SK-N-SH (cell line): ENCODE measurements around the gene PIAS3. TPM values are rescaled to one million over a fixed set of nuclear protein-coding genes. Genes with fewer than 3 reads are reported as not detected.
"Not testable (repeated sequence)": the region's sequence is repeated elsewhere in the genome, so short reads cannot be mapped to it uniquely, and the experiment has no call there.

Experiments used
- CTCF ChIA-PET: fragments of 300-600, 350-600 bp; formaldehyde crosslinking; extraction: SDS; loops from one replicate; lab custom pipeline; 2021; lab: Yijun Ruan, JAX
- POLR2A ChIA-PET: fragments of 350-600 bp; sonication (Branson Sonifier 250); formaldehyde crosslinking; extraction: SDS; loops from one replicate; lab custom pipeline; 2020; ENCODE audit warnings: antibody characterized with exemption, inconsistent platforms; lab: Yijun Ruan, JAX
- DNase-seq: peaks from one replicate; pipeline ENCODE4 v3.0.0; 2012
- H2AFZ ChIP-seq: fragments of 200-600 bp; sonication (generic); 2 replicates; pipeline ENCODE4 v1.8.1; 2016; ENCODE audit warnings: antibody characterized with exemption, mild to moderate bottlenecking, low read depth
- H3F3A ChIP-seq: fragments of 200-600 bp; sonication (generic); replicated peaks from 2 replicates; pipeline ENCODE3; 2016; ENCODE audit warnings: antibody characterized with exemption, mild to moderate bottlenecking; ENCODE audit not compliant: insufficient read depth
- H3K27ac ChIP-seq, 2 experiments: fragments of 200-500 bp in 1 of 2; fragments of 200-600 bp in 1 of 2; sonication (Bioruptor generic) in 1 of 2; sonication (generic), shearing (Covaris generic) in 1 of 2; 2 replicates each; pipeline versions ENCODE4 v1.5.1 to v1.6.1; 2014 to 2016; ENCODE audit warnings: low read depth in 2 of 2, inconsistent platforms in 1 of 2, low read length in 1 of 2, mild to moderate bottlenecking in 1 of 2, mixed read lengths in 1 of 2
- H3K27me3 ChIP-seq: fragments of 200-600 bp; sonication (generic), shearing (Covaris generic); 2 replicates; pipeline ENCODE4 v1.6.1; 2016; ENCODE audit warnings: mixed run types; ENCODE audit not compliant: insufficient read depth
- H3K36me3 ChIP-seq, 2 experiments: fragments of 200-500 bp in 1 of 2; fragments of 200-600 bp in 1 of 2; sonication (Bioruptor generic) in 1 of 2; sonication (generic) in 1 of 2; replicated peaks in 1 of 2; 2 replicates each; pipeline versions ENCODE3 to v1.5.1; 2014 to 2016; ENCODE audit warnings: low read length in 1 of 2, mild to moderate bottlenecking in 1 of 2; ENCODE audit not compliant: insufficient read depth in 2 of 2, control insufficient read depth in 1 of 2
- H3K4me1 ChIP-seq, 2 experiments: fragments of 200-500 bp in 1 of 2; fragments of 200-600 bp in 1 of 2; sonication (Bioruptor generic) in 1 of 2; sonication (generic), shearing (Covaris generic) in 1 of 2; 2 replicates each; pipeline versions ENCODE4 v1.5.1 to v1.6.1; 2014 to 2016; ENCODE audit warnings: low read depth in 1 of 2, low read length in 1 of 2, mixed run types in 1 of 2; ENCODE audit not compliant: insufficient read depth in 2 of 2, control insufficient read depth in 1 of 2
- H3K4me2 ChIP-seq: fragments of 200-600 bp; sonication (generic), shearing (Covaris generic); 2 replicates; pipeline ENCODE4 v1.6.1; 2017; ENCODE audit warnings: mixed run types
- H3K4me3 ChIP-seq, 2 experiments: fragments of 200-500 bp in 1 of 2; fragments of 200-600 bp in 1 of 2; sonication (Bioruptor generic) in 1 of 2; sonication (generic), shearing (Covaris generic) in 1 of 2; 2 replicates each; pipeline versions ENCODE4 v1.5.1 to v1.8.1; 2014 to 2016; ENCODE audit warnings: low read depth in 2 of 2, inconsistent platforms in 1 of 2, low read length in 1 of 2, mild to moderate bottlenecking in 1 of 2, mixed read lengths in 1 of 2, moderate library complexity in 1 of 2
- H3K79me2 ChIP-seq: fragments of 200-600 bp; sonication (generic); 2 replicates; pipeline ENCODE4 v1.8.1; 2017; ENCODE audit warnings: mild to moderate bottlenecking; ENCODE audit not compliant: insufficient read depth
- H3K9ac ChIP-seq: fragments of 200-600 bp; sonication (generic); 2 replicates; pipeline ENCODE4 v1.6.1; 2017; ENCODE audit warnings: mixed run types
- H3K9me2 ChIP-seq: fragments of 200-600 bp; sonication (generic); 2 replicates; pipeline ENCODE4 v1.6.1; 2017; ENCODE audit warnings: mixed run types
- H3K9me3 ChIP-seq: fragments of 200-600 bp; sonication (generic); 2 replicates; pipeline ENCODE4 v1.6.1; 2017; ENCODE audit warnings: mixed run types, mild to moderate bottlenecking, moderate library complexity
- H4K20me1 ChIP-seq: fragments of 200-600 bp; sonication (generic); 2 replicates; pipeline ENCODE4 v1.6.1; 2017; ENCODE audit warnings: mild to moderate bottlenecking, mixed run types; ENCODE audit not compliant: insufficient read depth
- EZH2phosphoT487 ChIP-seq: fragments of 200-600 bp; sonication (generic); IDR thresholded peaks from 2 replicates; pipeline ENCODE4 v1.6.1; 2017; ENCODE audit warnings: low read depth, mixed run types, mild to moderate bottlenecking, antibody characterized with exemption, moderate library complexity, borderline replicate concordance
- FOXM1 ChIP-seq: IDR thresholded peaks from 2 replicates; pipeline ENCODE4 v1.4.0; 2012; ENCODE audit warnings: low read depth, mild to moderate bottlenecking
- GABPA ChIP-seq: IDR thresholded peaks from 2 replicates; pipeline ENCODE4 v1.4.0; 2012; ENCODE audit warnings: low read depth, mild to moderate bottlenecking
- IRF3 ChIP-seq: fragments of 150-350 bp; IDR thresholded peaks from 2 replicates; pipeline ENCODE4 v1.6.1; 2016; ENCODE audit warnings: mild to moderate bottlenecking, low read depth, low read length
- JUND ChIP-seq: IDR thresholded peaks from 2 replicates; pipeline ENCODE4 v1.4.0; 2012
- MEF2A ChIP-seq: IDR thresholded peaks from 2 replicates; pipeline ENCODE4 v1.4.0; 2012; ENCODE audit warnings: low read depth, borderline replicate concordance
- MXI1 ChIP-seq: IDR thresholded peaks from 2 replicates; pipeline ENCODE4 v1.6.1; 2012; ENCODE audit warnings: mild to moderate bottlenecking, low read depth, low read length, improper control_type of control experiment
- NFIC ChIP-seq: IDR thresholded peaks from 2 replicates; pipeline ENCODE4 v1.4.0; 2012; ENCODE audit warnings: borderline replicate concordance
- PBX3 ChIP-seq: IDR thresholded peaks from 2 replicates; pipeline ENCODE4; 2012
- RFX5 ChIP-seq: IDR thresholded peaks from 2 replicates; pipeline ENCODE4 v1.6.1; 2012; ENCODE audit warnings: mild to moderate bottlenecking, improper control_type of control experiment, low read length
- RXRA ChIP-seq: IDR thresholded peaks from 2 replicates; pipeline ENCODE4 v1.4.0; 2012; ENCODE audit warnings: low read depth, mild to moderate bottlenecking, borderline replicate concordance
- SMC3 ChIP-seq: IDR thresholded peaks from 2 replicates; pipeline ENCODE4 v1.6.1; 2012; ENCODE audit warnings: low read depth, low read length, improper control_type of control experiment
- TCF12 ChIP-seq: IDR thresholded peaks from 2 replicates; pipeline ENCODE4 v1.4.0; 2012
- TEAD4 ChIP-seq: IDR thresholded peaks from 2 replicates; pipeline ENCODE4 v1.4.0; 2012; ENCODE audit warnings: mild to moderate bottlenecking, borderline replicate concordance; ENCODE audit not compliant: insufficient read depth
- WGBS: methylation state at CpG from one replicate; pipeline ENCODE4 v1.1.6; 2017; ENCODE audit warnings: low lambda C conversion rate; 5-methylcytosine and 5-hydroxymethylcytosine counted together
- polyA plus RNA-seq, 3 experiments: library from polyadenylated mRNA; depleted of rRNA; stranded (reverse); fragments of >200 nt; gene quantifications; 2 replicates each; pipeline ENCODE4 v1.2.3, GENCODE V29; 2012
- TF ChIP-seq, protein P1 (sequence below): IDR thresholded peaks from 2 replicates; pipeline ENCODE4 v1.4.0; 2012; ENCODE audit warnings: low read depth

The PIAS3 gene
- polyA plus RNA-seq, 1 of the 3 experiments (the other 2 are of a cell fraction) = 35.5 TPM

DNA sequence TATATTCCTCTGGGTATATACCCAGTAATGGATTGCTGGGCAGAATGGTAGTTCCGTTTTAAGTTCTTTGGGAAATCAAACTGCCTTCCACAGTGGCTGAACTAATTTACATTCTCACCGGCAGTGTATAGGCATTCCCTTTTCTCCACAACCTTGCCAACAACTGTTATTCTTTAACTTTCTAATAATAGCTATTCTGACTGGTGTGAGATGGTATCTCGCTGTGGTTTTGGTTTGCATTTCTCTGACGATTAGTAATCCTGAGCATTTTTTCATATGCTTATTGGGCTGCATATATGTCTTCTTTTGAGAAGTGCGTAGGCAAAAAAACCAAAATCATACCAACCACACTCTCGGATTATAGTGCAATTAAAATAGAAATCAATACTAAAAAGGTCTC, 40.8 kb downstream of the PIAS3 start:
- CTCF ChIA-PET, H4K20me1 ChIP-seq, H3K9me2 ChIP-seq, H3F3A ChIP-seq, H3K4me1 ChIP-seq, H3K9me3 ChIP-seq, H3K36me3 ChIP-seq, H3K27me3 ChIP-seq, DNase-seq, POLR2A ChIA-PET, H3K4me3 ChIP-seq, H2AFZ ChIP-seq: not testable (repeated sequence)
- H3K4me2 ChIP-seq = peak overlapping the region; percentile 61; the same call in 1 of the 2 replicates
- peak overlapping the region; percentile 40 to 62; a peak in 1 of 4 replicates for H3K27ac ChIP-seq
- H3K9ac ChIP-seq = peak overlapping the region; percentile 29; the same call in 1 of the 2 replicates
- H3K79me2 ChIP-seq = peaks cover 29% of the 10 kb centered on the region
- 4% methylated on average over 4 of the region's 6 CpGs for WGBS
- peak; percentile 84; the same call in 1 of the 2 replicates for TF ChIP-seq MEF2A
- peak; percentile 41; the same call in 1 of the 2 replicates for TF ChIP-seq TCF12
- TF ChIP-seq NFIC = 0 out of 2 replicates have a peak, but pooled peaks have one; percentile 27

- CTCF ChIA-PET, H2AFZ ChIP-seq, H3K27ac ChIP-seq, DNase-seq, H3F3A ChIP-seq, H4K20me1 ChIP-seq, H3K27me3 ChIP-seq, H3K9me3 ChIP-seq, H3K36me3 ChIP-seq, POLR2A ChIA-PET, H3K9me2 ChIP-seq, H3K4me1 ChIP-seq, H3K4me3 ChIP-seq: not testable (repeated sequence)
- Histone ChIP-seq H3K79me2 (peaks cover 25% of the 10 kb centered on the region), H3K4me2 (peak overlapping the region; percentile 44; the same call in 1 of the 2 replicates), H3K9ac (peak overlapping the region; percentile 28; the same call in 1 of the 2 replicates)
- WGBS = 30% methylated on average over 6 of the region's 6 CpGs
These were observed 45.7 kb downstream of the PIAS3 start for GRCh38 chr1:145812977-145813810.

GRCh38 chr1:145806844-145807243, 52.0 kb downstream of the PIAS3 start:
- Histone ChIP-seq H3K4me3 (no peak overlapping the region), H3K9me2 (no peaks in the 10 kb centered on the region), H3K9me3 (no peaks in the 10 kb centered on the region), H4K20me1 (peaks cover 49% of the 10 kb centered on the region), H3F3A (peaks cover 3% of the 10 kb centered on the region), H3K79me2 (peaks cover 71% of the 10 kb centered on the region), H3K27me3 (no peaks in the 10 kb centered on the region), H2AFZ (no peak overlapping the region), H3K36me3 (no peaks in the 10 kb centered on the region), H3K9ac (no peak overlapping the region), H3K4me1 (peaks cover 0 to 14% of the 10 kb centered on the region in 2 experiments; a peak in 2 of 4 replicates), H3K4me2 (no peak overlapping the region), H3K27ac (no peak overlapping the region)
- DNase-seq = no peak
- ChIA-PET CTCF (interaction anchor here (0.6 to 1.1 kb wide), 2 partner anchors 21 to 38 kb away, joined by 3 read pairs; no protein-coding TSS in a partner anchor), POLR2A (no interaction called here)
- 96% methylated on average over 7 of the region's 7 CpGs for WGBS
- TF ChIP-seq, protein P1, sequence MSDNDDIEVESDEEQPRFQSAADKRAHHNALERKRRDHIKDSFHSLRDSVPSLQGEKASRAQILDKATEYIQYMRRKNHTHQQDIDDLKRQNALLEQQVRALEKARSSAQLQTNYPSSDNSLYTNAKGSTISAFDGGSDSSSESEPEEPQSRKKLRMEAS = no peak
- no peak for TF ChIP-seq JUND
- no peak for TF ChIP-seq EZH2phosphoT487
- TF ChIP-seq PBX3 = no peak
- no peak for TF ChIP-seq TEAD4
- no peak for TF ChIP-seq SMC3
- TF ChIP-seq IRF3 = no peak
- no peak for TF ChIP-seq GABPA
- TF ChIP-seq RXRA = no peak
- no peak for TF ChIP-seq FOXM1
- TF ChIP-seq RFX5 = no peak
- no peak for TF ChIP-seq MXI1
